Activated naive CD4-positive, alpha-beta T cell treated with Interleukin-2 at 50 U/mL for 16 hours (primary cell): Measurements from ENCODE around the gene CCDC171.
"Not testable (repeated sequence)": the region's sequence is repeated elsewhere in the genome, so short reads cannot be mapped to it uniquely, and the experiment has no call there.

ENCODE experiments used
- DNase-seq: peaks from one replicate; pipeline ENCODE4 v3.0.0-alpha.2; 2020

Gene CCDC171

GRCh38 chr9:15570769-15571168 is 17.9 kb downstream of the CCDC171 start:
- DNase-seq: no peak

GRCh38 chr9:15572200-15572770 is 19.4 kb downstream of the CCDC171 start:
- no peak for DNase-seq

DNA sequence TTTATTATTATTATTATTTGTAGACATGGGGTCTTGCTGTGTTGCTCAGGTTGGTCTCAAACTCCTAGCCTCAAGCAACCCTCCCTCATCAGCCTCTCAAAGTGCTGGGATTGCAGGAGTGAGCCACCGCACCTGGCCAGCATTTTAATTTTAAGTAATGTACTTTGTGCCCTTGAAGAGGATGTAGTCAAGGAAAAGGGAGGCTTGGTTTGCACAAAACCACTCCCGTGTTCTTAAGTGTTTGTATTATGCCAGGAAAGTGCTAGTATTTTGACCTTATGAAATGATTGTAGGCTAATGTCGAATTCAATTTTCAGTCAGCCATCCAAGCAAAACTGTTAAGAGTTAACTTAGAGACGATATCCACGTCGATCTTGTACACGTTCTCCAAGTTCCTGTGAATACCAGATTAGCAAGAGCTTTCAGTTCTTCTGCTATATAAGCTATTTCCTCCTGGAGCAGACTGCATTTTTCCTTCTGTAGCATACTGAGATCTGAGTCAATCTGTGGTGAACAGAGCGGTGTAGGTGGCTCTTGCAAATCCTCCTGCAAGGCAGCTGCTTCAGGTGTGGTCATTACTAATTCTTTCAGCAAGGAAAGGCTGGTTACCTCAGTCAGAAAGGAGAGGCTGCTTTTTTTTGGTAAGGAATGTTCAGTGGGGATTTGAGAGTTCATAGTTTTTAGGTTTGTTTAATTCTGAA is 23.7 kb downstream of the CCDC171 start:
- DNase-seq: no peak

- no peak for DNase-seq
These were observed 25.9 kb downstream of the CCDC171 start for GRCh38 chr9:15578714-15579113.

DNA sequence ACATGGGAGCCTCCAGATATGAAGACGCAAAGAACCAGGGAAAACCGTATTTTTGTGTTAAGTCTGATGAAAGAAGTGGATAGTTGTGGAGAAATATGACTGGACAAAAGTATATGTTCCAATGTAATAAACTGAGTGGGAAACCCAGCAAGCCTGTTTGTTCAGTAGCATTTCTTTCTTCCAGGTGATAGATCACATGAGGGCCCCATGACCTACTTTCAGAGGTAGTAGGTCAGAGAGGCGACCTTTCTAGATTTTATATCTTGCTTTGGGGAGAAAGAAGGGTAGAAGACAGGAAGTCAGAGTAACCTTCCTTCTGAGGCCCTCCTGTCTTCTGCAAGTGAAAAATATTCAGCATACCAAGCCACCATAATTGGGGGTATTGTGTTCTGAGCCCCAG is 31.5 kb downstream of the CCDC171 start:
- no peak for DNase-seq

DNA sequence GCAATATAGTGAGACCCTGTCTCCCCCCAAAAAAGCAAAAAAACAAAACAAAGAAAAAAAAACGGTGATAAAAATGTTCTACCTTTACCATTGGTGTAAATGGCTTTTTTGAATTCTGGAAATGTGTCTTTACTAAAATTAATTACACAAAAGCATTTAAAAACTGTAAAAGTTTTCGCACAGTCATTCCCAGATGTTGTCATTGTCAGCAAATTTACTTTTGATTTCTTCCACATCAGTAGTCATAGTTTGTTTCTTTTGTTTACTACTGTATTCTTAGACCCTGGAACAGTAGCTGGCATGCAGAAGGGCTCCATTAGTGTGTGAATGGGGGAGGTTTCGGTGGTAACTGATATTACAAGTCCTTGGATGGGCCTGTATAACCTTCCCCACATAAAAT is 39.5 kb downstream of the CCDC171 start:
- DNase-seq: no peak

DNA sequence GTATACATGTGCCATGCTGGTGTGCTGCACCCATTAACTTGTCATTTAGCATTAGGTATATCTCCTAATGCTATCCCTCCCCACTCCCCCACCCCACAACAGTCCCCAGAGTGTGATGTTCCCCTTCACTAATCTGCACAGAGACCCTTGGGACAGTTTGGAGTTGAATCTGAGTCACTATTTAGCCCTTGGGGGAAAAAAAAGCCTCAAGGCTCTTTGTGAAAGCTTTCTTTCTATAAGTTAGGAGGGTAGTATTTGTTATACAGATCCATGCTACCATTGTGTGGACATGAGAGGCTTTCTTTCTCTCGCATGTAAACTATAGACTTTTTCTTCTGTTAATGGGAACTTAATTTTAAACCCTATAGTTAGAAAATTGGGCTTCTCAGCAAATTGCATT is 40.1 kb downstream of the CCDC171 start:
- DNase-seq: not testable (repeated sequence)

GRCh38 chr9:15600666-15601330 is 48.0 kb downstream of the CCDC171 start:
- not testable (repeated sequence) for DNase-seq

DNA sequence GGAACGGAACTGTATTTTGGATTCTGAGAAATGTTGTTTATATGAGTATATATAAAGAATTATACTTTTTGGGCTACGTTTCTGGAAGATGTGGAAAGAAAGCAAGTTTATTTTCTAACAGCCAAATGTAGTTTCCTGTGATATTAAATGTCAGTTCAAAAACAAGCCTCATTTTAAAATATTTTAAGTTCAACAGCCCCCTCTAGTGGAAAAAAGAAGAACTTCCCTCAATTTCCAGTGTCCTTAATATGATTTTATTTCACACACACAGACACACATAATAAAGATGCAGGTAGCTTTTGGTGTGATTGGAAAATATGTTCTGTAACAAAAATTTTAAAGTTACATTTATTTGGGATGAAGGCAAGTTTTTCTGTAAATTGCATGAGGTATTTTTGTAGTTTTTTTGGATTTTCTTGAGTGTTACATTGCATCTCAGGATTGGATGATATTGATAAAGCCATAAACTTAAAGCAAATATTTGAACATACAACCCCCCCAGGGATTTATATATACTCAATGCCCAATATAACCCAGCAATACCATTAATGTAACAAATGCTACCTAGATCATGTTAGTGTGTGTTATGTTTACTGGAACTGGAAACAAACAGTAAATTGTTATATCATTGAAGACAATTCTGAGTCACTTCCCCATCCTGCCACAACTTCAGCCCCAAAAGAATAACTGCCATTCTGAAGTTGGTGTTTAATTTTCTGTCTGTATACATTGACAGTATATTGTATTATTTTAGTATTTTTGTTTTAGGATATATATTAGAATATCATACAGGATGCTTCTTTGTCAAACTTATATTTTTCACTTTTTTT is 54.0 kb downstream of the CCDC171 start:
- DNase-seq: no peak

DNA sequence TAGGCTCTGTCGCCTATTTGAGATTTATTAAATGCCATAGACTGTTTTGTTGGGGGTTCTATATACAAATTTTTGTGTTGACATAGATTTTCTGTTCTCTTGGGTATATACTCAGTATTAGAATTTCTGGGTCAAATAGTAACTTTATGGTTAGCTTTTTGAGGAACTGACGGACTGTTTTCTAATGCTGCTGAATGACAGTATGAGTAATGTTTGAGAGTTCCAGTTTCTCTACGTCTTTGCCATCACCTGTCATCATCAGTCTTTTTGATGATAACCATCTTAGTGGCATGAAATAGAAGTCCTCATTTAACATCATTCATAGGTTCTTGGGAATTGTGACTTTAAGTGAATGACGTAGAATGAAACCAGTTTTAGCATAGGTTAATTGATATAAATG is 60.1 kb downstream of the CCDC171 start:
- DNase-seq: no peak

GRCh38 chr9:15617782-15618181 is 64.9 kb downstream of the CCDC171 start:
- DNase-seq: no peak

DNA sequence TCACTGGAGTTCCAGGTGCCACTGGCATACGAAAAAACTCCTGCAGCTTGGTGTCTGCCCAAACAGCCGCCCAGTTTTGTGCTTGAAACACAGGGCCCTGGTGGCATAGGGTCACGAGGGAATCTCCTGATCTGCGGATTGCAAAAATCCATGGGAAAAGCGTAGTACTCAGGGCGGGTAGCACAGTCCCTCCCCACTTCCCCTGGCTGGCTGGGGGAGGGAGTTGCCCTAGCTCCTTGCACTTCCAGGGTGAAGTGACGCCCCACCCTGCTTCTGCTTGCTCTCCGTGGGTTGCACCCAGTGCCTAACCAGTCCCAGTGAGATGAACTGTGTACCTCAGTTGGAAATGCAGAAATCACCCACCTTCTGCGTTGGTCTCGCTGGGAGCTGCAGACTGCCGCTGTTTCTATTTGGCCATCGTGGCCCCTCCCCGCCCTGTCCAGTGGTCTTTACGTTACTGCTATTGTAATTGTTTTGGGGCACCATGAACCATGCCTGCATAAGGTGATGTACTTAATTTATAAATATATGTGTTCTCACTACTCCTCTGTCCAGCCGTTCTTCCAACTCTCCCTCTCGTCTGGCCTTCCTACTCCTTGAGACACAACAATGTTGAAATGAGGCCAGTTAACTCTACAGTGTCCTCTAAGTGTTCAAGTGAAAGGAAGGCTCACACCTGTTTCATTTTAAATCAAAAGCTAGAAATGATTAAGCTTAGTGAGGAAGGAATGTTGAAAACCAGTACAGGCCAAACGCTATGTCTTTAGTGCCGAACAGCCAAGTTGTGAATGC is 65.9 kb downstream of the CCDC171 start:
- no peak for DNase-seq

DNA sequence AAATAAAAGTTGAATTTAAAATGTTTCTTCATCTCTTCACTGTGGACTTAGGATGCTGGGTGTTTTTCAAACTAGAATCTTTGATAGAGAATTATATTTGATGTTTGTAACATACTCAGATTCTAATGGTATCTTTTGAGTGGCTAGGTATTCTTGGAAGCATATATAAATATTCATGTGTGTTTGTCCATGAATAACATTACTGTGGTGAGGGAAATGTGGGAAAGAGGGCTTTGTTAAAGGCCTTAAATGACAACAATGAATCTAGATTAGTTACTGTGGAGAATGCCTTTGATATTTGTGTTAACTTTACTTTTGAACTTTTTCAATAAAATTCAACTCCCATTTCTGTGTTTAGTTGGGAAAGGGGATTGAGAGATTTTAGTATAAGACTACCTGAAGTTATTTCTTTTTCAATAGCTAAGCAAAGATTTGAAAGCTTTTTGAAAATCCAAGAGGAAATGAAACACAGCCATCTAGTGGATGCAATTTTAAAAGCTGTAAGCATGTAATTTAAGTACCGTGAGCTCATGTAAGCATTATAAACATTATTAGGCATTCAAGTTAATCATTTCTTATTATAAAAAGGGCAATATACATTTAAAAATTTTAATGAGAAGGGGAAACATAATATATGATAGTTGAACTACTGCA is 69.6 kb downstream of the CCDC171 start:
- no peak for DNase-seq

GRCh38 chr9:15635752-15636151 is 82.9 kb downstream of the CCDC171 start:
- no peak for DNase-seq

DNA sequence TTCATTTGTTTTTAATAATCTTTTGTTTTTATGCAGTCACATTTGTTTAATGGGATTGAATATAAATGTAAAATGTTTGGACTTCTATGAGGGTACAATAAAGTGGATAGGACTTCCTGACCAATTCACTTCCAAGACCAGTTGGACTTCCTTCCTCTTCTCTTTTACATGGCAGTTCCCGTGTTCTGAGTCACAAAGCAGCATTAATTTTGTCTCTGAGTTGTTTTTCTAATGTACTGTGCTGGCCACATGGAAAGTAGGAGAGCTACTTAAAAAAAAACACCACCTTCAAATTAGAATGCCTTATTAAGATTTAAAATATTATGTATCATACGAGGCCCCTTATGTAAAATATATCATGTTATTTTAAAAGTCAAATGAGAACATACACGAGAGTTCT is 87.3 kb downstream of the CCDC171 start:
- no peak for DNase-seq

DNA sequence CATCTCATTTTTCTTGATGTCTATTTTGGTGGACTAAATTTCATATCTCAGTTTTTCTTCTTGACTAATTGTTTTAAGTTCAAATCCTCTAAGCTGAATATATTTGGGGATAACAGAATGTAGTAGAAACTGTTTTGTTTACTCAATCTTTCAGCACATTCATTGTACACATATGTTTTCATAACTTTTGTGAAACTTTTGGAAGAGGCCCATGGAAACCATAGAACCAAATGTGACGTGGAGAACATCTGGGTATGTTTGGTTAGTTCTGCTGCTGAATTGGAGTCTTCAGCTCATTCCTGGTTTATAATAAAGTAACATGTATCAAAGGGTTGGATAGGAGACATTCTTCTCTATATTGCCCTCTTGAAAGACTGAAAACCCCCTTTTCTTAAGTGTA is 88.4 kb downstream of the CCDC171 start:
- DNase-seq: no peak

- no peak for DNase-seq
These were observed 89.6 kb downstream of the CCDC171 start for GRCh38 chr9:15642369-15642962.

GRCh38 chr9:15670246-15670645 is 117.4 kb downstream of the CCDC171 start:
- no peak for DNase-seq

DNA sequence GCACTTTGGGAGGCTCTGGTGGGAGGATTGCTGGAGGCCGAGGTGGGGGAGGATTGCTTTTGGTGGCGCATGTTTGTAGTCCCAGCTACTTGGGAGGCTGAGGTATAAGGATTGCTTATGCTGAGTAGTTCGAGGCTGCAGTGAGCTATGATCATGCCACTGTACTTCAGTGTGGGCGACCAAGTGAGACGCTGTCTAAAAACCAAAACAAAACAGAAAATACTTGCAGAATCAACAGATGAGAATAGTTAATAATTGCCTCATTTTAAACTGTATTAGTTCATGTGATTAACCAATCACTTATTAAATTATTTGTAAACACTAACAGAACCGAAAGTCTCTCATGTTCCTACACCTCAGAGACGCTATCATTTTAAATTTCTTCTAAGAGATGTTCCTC is 118.1 kb downstream of the CCDC171 start:
- DNase-seq: no peak

- DNase-seq: no peak
These were observed 140.9 kb downstream of the CCDC171 start for GRCh38 chr9:15693701-15694100.

- DNase-seq: no peak
These were observed 144.1 kb downstream of the CCDC171 start for GRCh38 chr9:15696979-15697378.

GRCh38 chr9:15697446-15697851 is 144.6 kb downstream of the CCDC171 start:
- no peak for DNase-seq
